ENCODE data around the gene POLH.

Gene POLH

GRCh38 chr6:43616725-43617472 lies 40.9 kb downstream of the POLH start:
- H2AFZ ChIP-seq: no peak overlapping the region
- no peak overlapping the region for H3K4me2 ChIP-seq (ENCODE audit: low read length)
- no peaks in the 10 kb centered on the region for H3K36me3 ChIP-seq (ENCODE audit: control insufficient read depth, insufficient read depth, low read length)
- H3K4me1 ChIP-seq: no peaks in the 10 kb centered on the region
- H3K27ac ChIP-seq: no peak overlapping the region
- no peaks in the 10 kb centered on the region for H3K27me3 ChIP-seq (ENCODE audit: control insufficient read depth, insufficient read depth, low read length)
- no peaks in the 10 kb centered on the region for H3K9me3 ChIP-seq (ENCODE audit: control insufficient read depth, low read length)
- H3K79me2 ChIP-seq: no peaks in the 10 kb centered on the region
- TF ChIP-seq CTCF (IDR thresholded peaks at IDR 0.05): no peak
- no peak overlapping the region for H3K9ac ChIP-seq
- no peak overlapping the region for H3K4me3 ChIP-seq (ENCODE audit: low read depth, low read length)

GRCh38 chr6:43621078-43621835 lies 45.3 kb downstream of the POLH start:
- no peak overlapping the region for H3K4me2 ChIP-seq (ENCODE audit: low read length)
- no peak overlapping the region for H3K27ac ChIP-seq
- no peak overlapping the region for H3K9ac ChIP-seq
- H3K9me3 ChIP-seq (ENCODE audit: control insufficient read depth, low read length): no peaks in the 10 kb centered on the region
- H3K79me2 ChIP-seq: no peaks in the 10 kb centered on the region
- H2AFZ ChIP-seq: no peak overlapping the region
- H3K36me3 ChIP-seq (ENCODE audit: control insufficient read depth, insufficient read depth, low read length): no peaks in the 10 kb centered on the region
- TF ChIP-seq CTCF (IDR thresholded peaks at IDR 0.05): no peak
- no peaks in the 10 kb centered on the region for H3K27me3 ChIP-seq (ENCODE audit: control insufficient read depth, insufficient read depth, low read length)
- no peak overlapping the region for H3K4me3 ChIP-seq (ENCODE audit: low read depth, low read length)
- H3K4me1 ChIP-seq: no peaks in the 10 kb centered on the region

DNA sequence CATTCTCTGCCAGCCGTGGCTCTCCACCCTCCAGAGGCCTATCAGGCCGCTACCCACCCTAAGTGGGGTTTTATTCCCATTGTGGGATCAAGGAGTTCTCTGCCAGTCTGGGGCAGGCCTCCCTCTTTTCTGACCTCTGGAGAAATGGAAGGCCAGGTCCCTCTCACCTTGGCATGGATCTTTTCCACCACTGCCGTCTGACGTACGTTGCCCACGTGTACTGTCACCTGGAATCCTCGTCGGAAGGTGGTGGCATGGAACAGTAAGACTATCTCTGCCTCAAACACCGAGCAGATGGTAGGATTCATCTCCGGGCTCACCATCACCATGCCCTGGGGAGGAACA lies 45.8 kb downstream of the POLH start:
- Histone ChIP-seq H3K27ac (no peak overlapping the region), H3K9me3 (ENCODE audit: control insufficient read depth, low read length) (no peaks in the 10 kb centered on the region), H3K4me1 (peaks cover under 1% of the 10 kb centered on the region), H3K4me2 (ENCODE audit: low read length) (no peak overlapping the region), H3K4me3 (ENCODE audit: low read depth, low read length) (no peak overlapping the region), H3K79me2 (no peaks in the 10 kb centered on the region), H3K27me3 (ENCODE audit: control insufficient read depth, insufficient read depth, low read length) (no peaks in the 10 kb centered on the region), H3K36me3 (ENCODE audit: control insufficient read depth, insufficient read depth, low read length) (no peaks in the 10 kb centered on the region), H2AFZ (no peak overlapping the region), H3K9ac (no peak overlapping the region)
- no peak for TF ChIP-seq CTCF (IDR thresholded peaks at IDR 0.05)

DNA sequence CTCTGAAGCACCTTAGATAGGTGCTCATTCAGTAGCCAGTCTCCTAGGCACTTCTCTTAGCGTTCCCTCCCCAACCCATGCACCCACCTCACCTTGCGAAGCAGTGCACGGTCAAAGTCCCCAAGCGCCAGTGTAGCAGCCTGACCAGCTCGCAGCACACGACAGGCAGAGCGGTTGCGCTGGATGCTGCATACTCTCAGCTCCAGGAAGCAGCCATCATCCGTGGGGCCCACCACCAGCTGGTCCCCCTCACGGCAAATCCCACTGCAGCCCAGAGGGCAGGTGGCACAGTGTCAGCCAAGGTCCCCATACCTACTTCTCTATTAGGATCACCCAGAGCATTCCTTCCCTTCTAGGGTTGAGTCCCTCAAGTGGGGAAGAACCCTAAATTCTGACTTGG lies 46.6 kb downstream of the POLH start:
- Histone ChIP-seq H3K4me3 (ENCODE audit: low read depth, low read length) (no peak overlapping the region), H3K79me2 (no peaks in the 10 kb centered on the region), H3K27me3 (ENCODE audit: control insufficient read depth, insufficient read depth, low read length) (no peaks in the 10 kb centered on the region), H3K9me3 (ENCODE audit: control insufficient read depth, low read length) (no peaks in the 10 kb centered on the region), H3K4me1 (peaks cover 6% of the 10 kb centered on the region), H2AFZ (no peak overlapping the region), H3K27ac (no peak overlapping the region), H3K9ac (no peak overlapping the region), H3K4me2 (ENCODE audit: low read length) (no peak overlapping the region), H3K36me3 (ENCODE audit: control insufficient read depth, insufficient read depth, low read length) (no peaks in the 10 kb centered on the region)
- no peak for TF ChIP-seq CTCF (IDR thresholded peaks at IDR 0.05)
